HG02623 (cell line): ENCODE results near the gene CACNA1E.

Source experiments
- ATAC-seq: cut with Tn5 transposase; IDR thresholded peaks from one replicate; pipeline ENCODE4 v1.9.1; 2021; ENCODE audit warnings: moderate library complexity; ENCODE audit not compliant: unreplicated experiment

CACNA1E gene

DNA sequence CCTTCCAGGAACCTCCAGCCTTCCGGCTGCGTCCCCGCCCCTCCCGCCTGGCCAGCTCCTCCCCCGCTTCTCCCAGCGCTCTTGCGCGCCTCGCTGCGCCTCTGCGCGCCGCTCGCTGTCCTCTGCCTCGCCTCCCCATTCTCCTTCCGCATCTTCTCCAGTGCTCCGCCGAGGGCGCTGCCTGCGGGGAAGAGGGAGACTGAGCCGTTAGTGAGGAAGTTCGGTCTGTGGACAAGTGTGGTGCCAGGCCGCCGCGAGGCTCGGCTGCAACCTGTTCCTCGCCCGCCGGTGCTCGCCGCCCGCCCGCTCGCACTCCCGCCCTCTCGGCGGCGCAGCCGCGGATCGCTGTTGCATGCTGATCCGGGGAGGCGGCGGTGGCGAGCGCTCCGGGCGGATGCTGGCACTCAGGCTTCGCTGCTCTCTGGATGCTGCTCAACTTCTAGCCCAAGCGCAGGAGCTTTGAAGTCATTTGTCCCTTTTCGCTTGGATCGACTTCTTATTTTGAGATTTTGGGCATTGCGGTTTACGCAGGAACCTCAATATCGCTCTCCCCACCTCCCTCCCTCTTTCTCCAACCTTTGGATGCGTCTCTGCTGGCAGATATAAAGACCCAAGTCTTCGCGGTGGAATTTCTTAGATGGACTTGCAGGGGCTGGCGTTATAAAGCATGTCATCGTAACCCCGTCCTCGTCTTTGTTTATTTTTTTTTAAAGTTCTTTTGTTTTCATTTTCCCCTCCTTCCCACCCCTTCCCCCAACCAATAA, 614 bp upstream of the CACNA1E start:
- ATAC-seq, result peak; percentile 40

DNA sequence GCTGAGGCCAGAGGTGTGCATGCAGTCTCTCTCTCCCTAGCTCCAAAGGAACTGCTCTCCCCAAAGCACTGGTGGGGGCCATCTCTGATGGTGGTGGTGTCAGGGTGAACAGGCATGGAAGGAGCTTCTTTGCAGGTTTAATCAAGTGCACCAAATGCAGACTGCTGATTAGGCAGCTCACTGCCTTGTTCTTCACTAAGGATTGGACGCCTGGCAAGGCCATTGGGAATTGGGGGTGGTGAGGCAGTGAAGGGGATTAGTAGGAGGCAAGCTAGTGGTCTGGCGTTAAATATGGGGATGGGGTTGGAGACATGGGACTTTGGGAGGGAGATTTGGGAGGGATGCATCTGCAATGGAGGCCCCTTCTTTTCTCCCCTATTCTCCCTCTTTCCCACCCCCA, 1.5 kb downstream of the CACNA1E start:
- ATAC-seq, result no peak

DNA sequence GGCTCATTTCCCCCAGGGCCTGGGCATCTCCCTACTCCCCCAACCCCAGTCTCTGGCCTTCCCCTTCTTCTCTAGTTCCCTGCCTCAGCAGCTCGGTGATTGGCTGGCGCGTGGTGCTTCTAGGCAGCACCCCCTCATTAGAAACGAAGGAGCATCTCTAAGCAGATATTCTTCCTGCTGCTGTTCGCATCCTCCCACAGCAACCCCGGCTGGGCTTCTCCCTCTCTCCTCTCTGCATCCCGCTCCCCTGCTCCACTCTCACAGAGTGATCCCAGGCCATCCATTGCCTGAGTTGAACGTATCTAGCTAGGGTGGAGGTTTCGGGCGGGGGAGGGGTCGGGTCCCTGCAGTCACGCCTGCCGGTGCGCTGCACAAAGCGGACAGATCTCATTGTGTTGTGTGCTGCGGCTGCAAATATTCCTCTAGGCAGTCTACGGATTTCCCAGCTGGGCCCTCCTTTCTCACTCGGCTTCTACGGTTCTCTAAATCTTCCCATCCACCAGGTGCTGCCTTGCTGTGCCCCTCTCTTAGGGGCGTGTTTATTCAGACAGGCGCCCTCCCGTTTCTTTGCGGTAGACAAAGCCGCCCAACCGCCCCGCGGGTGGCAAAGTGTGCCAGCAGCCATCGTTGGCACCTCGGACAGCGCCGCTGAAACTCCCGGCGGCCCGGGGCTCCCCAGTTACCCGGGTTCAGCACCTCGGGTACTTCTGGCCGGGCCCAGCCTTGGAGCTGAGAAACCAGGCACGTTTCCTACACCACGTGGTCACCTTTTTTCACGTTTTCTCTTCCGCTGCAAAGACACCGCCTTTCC, 2.2 kb downstream of the CACNA1E start:
- no peak for ATAC-seq

DNA sequence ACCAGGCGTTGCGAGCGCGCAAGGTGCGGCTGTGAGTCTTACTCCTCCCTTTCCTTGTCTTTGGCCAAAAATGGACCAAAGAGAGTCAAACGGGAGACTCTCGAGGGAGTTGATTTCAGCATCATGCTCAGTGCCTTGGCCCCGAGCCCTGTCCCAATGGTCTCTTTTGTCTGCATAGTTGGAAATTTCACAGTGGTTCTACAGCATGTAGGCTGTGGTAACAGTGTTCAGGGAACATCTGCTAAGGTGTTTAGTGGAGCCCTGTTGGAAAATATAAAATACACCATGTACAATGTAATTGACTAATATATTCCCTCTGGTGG, 2.7 kb downstream of the CACNA1E start:
- no peak for ATAC-seq

DNA sequence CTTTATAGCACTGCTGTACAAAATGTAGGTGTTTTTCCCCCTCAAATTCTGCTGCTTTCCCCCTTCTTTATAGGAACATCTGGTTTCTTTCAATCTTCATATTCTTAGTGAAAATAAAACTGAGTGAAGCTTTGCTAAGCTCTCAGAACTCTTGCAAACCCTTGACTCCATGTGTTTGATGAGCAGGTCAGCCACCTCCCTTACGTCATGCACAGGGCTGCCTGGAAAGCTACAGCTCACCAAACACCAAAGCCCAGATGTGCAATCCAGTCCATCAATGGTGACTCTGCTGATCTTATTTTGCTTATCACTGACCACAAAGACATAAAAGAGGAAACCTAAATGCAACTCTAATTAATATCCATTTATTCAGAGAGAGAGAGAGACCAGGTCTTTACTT, 5.5 kb downstream of the CACNA1E start:
- ATAC-seq, result no peak

DNA sequence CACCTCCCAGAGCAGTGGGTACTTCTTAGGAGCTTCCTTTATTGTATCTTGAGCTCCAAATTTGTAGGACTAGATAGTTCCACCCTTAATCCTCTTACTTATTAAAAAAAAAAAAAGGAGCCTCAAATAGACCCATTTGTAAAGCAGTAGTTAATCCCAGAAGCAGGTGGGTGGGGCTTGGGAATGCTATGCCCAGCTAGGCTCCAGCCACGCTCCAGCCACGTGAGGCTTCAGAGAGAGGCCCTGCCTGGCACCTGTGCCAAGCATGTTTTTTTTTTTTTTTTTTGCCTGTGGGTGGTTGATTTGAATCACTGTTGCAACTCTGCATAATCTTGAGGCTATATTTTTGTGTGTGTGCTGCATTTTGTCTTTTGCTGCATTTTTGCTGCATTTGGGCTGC, 7.0 kb downstream of the CACNA1E start:
- no peak for ATAC-seq

DNA sequence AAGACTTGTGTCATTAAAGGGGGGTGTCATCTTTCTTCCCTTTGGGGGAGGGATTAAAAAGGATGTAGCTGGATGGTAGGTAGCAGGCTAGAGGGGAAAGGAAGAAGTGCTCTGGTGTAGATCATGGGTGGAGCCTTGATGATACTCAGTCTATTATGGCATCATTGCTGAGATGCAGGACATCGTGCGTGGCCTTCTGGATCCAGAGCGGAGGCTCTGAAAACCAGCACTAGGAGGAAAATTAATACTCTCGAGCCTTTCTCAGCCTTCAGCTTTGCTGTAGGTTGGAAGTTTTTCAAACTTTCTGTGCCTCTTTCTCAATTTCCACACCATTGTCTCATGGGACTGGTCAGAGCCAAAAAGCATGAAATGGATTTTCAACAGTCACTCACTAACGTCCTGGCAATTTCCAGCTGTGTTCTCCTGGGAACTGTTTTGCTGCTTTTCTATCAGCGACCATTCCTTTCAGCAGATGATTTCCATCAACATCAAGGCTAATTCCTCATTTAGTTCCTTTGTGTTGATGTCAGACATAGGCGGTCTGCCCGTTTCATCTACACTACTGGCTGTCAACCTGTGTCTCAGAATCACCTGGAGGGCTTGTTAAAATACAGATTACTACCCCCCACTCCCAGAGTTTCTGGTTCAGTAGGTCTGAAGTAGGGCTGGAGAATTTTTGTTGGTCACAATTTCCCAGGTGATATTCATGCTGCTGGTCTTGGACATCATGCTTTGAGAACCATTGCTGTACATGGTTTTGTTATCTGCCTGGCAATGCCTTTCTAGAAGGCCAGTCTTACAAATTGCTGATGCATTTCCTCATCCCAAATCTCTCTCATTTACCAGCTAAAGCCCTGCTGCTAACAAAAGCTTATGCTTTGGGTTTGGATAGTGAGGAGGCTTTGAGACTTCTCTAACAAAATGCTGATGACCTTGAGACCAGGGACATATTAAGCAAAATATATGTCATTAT, 7.7 kb downstream of the CACNA1E start:
- ATAC-seq, result no peak

DNA sequence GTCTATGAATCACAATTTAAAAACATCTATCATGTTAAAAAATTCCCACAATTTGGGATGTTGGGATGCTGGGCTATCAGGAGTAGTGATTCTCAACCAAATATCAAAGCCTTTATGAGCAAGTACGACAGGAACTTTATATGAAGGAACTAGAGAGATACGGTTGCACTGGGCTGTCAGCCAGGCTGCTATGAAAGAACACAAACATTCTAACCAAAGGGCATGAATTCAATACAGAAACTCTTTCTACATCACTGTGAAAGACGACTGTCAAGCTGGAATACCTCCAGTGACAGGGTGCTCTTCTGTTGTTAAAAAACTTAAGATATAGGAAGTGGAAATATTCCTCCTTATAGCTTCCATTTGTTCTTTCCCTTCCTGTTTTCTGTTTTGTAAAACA, 9.8 kb downstream of the CACNA1E start:
- no peak for ATAC-seq

DNA sequence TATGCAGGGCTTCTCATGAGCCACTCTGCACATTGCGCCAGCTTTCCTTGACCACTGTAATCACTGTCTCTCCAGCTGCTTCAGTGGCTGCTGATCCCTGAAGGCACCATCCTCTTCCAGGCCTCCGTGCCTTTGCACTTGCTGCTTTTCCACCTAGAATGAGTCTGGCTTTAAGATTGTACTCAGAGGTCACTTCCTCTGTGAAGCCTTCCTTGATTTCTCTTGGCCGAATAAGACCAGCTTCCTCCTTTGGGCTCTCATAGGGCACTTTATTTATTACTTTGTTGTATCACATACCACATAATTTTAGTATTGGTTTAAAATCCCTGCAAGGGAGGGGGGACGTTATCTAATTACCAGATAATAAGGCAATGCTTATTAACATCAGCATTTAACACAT, 10.6 kb downstream of the CACNA1E start:
- no peak for ATAC-seq

- no peak for ATAC-seq
These were observed 13.4 kb downstream of the CACNA1E start for GRCh38 chr1:181496759-181497158.

DNA sequence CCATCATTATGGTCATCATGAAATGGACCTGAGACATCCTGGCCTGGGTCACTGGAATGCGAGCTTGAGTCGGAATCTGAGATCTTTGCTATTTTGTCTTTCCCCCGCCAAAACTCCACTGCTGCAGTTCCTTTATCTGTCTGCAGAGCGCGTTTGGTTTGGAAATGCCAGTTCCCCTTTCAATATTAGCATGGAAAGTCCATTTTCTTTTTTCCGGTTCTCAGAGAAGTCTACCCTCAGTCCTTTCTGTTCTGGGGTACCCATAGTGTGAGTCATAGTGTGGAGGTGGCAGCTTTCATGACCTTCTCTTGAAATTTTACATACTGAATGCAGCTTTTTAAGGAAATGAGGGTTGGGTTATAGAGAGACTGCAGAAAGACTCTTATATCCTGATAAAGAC, 14.6 kb downstream of the CACNA1E start:
- no peak for ATAC-seq

GRCh38 chr1:181499825-181500224, 16.5 kb downstream of the CACNA1E start:
- no peak for ATAC-seq

DNA sequence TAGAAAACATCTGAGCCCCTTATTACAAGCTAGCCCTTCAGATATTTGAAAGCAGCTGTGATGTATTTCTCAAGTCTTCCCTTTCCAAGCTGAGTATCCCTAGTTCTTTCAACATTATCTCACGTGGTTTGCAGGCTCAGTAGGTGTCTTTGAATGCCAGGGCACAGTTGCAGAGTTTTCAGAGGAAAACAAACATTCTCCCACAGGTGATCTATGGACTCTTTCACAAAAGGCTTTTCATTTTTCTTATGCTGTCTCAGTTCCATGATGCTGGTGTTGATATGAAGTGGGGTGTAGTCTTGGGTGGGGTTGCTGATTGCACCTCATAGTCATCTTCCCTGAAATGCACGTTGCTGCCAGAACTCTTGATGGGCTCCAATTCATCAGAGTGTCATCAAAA, 17.3 kb downstream of the CACNA1E start:
- no peak for ATAC-seq

DNA sequence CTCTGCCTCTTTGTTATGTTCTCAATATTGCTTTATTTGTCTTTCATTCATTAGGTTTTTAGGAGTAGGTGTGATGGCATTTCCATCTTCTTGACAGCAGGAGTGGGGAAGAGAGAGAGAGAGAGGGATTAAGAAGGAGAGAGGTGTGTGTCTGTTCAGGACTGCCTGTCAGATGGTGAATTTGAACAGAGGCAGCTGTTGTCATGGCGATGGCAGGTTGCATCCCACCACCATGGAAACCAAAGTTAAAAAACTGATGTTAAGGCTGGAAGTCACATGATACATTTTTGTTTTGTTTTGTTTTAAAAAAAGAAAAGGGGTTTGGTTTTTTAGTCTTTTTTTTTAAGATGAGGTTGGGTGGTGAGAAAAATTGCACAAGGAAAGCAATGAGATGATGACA, 18.3 kb downstream of the CACNA1E start:
- ATAC-seq, result no peak

- no peak for ATAC-seq
These were observed 20.0 kb downstream of the CACNA1E start for GRCh38 chr1:181503171-181503810.

- ATAC-seq, result peak; percentile 46
These were observed 21.1 kb downstream of the CACNA1E start for GRCh38 chr1:181504399-181504842.

GRCh38 chr1:181506563-181507353, 23.4 kb downstream of the CACNA1E start:
- ATAC-seq, result no peak

DNA sequence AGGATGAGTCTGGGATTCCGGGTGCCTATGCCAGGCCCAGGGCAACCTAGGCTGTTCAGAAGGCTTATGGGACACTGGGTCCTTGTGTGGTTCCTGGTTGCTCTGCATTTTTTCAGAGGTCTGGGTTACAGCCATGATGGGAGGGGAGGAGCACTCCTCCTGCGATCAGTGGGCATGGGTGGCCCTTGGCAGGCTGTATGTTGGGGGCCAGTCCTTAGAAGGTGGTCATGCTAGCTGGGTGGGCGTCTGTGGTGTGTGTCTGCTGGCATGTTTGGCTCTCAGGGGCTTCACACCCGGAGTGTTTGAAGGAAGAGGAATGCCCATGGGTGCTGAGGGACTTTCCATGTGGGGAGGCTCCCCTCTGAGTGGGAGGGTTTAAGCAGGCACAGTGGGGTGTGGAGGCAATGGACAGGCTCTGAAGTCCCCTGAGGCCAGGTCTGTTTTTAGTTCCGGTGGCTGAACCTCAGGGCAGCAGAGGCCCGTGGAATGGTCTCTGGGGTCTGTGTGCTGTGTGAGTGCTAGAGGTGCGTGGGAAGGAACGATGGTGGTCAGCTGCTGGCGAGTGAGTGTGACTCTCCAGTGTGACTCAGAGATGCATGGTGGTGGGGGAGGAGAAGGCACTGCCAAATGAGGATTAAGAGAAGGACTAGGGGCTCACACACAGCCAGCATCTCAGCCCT, 25.3 kb downstream of the CACNA1E start:
- ATAC-seq, result peak; percentile 35

- no peak for ATAC-seq
These were observed 30.5 kb downstream of the CACNA1E start for GRCh38 chr1:181513786-181514297.
